ENCODE results near the gene KREMEN2.

The KREMEN2 gene

GRCh38 chr16:2948807-2949704 lies 15.0 kb upstream of the KREMEN2 start:
- no peak overlapping the region for H3K27ac Mint-ChIP-seq
- DNase-seq = no peak
- H3K4me1 Mint-ChIP-seq = peaks cover 12% of the 10 kb centered on the region
- TF ChIP-seq CTCF (IDR thresholded peaks at IDR 0.05) = no peak
- H3K9me3 Mint-ChIP-seq = peaks cover 6% of the 10 kb centered on the region
- peaks cover under 1% of the 10 kb centered on the region for H3K27me3 Mint-ChIP-seq (ENCODE audit: low read depth, poor library complexity)
- H3K4me3 Mint-ChIP-seq = no peak overlapping the region
- H3K36me3 Mint-ChIP-seq (ENCODE audit: low read depth) = peaks cover 14% of the 10 kb centered on the region

- no peak for TF ChIP-seq CTCF (IDR thresholded peaks at IDR 0.05)
- H3K4me3 Mint-ChIP-seq = no peak overlapping the region
- no peaks in the 10 kb centered on the region for H3K27me3 Mint-ChIP-seq (ENCODE audit: low read depth, poor library complexity)
- H3K4me1 Mint-ChIP-seq = peaks cover 17% of the 10 kb centered on the region
- DNase-seq = no peak
- H3K36me3 Mint-ChIP-seq (ENCODE audit: low read depth) = peaks cover 14% of the 10 kb centered on the region
- H3K27ac Mint-ChIP-seq = no peak overlapping the region
- H3K9me3 Mint-ChIP-seq = peaks cover 6% of the 10 kb centered on the region
Observed at GRCh38 chr16:2949705-2950352, 14.2 kb upstream of the KREMEN2 start.

GRCh38 chr16:2950353-2950724 lies 13.7 kb upstream of the KREMEN2 start:
- Mint-ChIP-seq H3K36me3 (ENCODE audit: low read depth) (peaks cover 14% of the 10 kb centered on the region), H3K27ac (no peak overlapping the region), H3K27me3 (ENCODE audit: low read depth, poor library complexity) (peaks cover 3% of the 10 kb centered on the region), H3K9me3 (peaks cover 6% of the 10 kb centered on the region), H3K4me1 (peaks cover 17% of the 10 kb centered on the region), H3K4me3 (no peak overlapping the region)
- no peak for DNase-seq
- no peak for TF ChIP-seq CTCF (IDR thresholded peaks at IDR 0.05)

- H3K27ac Mint-ChIP-seq = no peak overlapping the region
- peaks cover 14% of the 10 kb centered on the region for H3K36me3 Mint-ChIP-seq (ENCODE audit: low read depth)
- peaks cover 6% of the 10 kb centered on the region for H3K9me3 Mint-ChIP-seq
- TF ChIP-seq CTCF (IDR thresholded peaks at IDR 0.05) = no peak
- peaks cover 17% of the 10 kb centered on the region for H3K4me1 Mint-ChIP-seq
- H3K4me3 Mint-ChIP-seq = no peak overlapping the region
- DNase-seq = no peak
- H3K27me3 Mint-ChIP-seq (ENCODE audit: low read depth, poor library complexity) = peaks cover 3% of the 10 kb centered on the region
Observed at GRCh38 chr16:2950773-2951172, 13.3 kb upstream of the KREMEN2 start.

- no peak overlapping the region for H3K4me3 Mint-ChIP-seq
- no peaks in the 10 kb centered on the region for H3K9me3 Mint-ChIP-seq
- H3K27ac Mint-ChIP-seq = no peak overlapping the region
- TF ChIP-seq CTCF (IDR thresholded peaks at IDR 0.05) = no peak
- peaks cover 3% of the 10 kb centered on the region for H3K27me3 Mint-ChIP-seq (ENCODE audit: low read depth, poor library complexity)
- no peak for DNase-seq
- H3K36me3 Mint-ChIP-seq (ENCODE audit: low read depth) = peaks cover 4% of the 10 kb centered on the region
- peaks cover 27% of the 10 kb centered on the region for H3K4me1 Mint-ChIP-seq
Observed at GRCh38 chr16:2952679-2953078, 11.4 kb upstream of the KREMEN2 start.

Data from nephron progenitor cell (in vitro differentiated cells).